GM18505 (cell line): ENCODE data around the gene ADGRG3.

Experiments used
- ATAC-seq: cut with Tn5 transposase; IDR thresholded peaks from one replicate; pipeline ENCODE4 v1.9.1; 2021; ENCODE audit not compliant: unreplicated experiment
- POLR2A ChIP-seq: IDR thresholded peaks from 4 replicates; pipeline ENCODE4 v1.6.1; 2011; ENCODE audit warnings: borderline replicate concordance; ENCODE audit not compliant: insufficient read depth, insufficient read length; ENCODE audit errors: extremely low read depth

ADGRG3 gene

GRCh38 chr16:57679767-57680482 lies 11.8 kb downstream of the ADGRG3 start:
- no peak for TF ChIP-seq POLR2A

GRCh38 chr16:57680842-57681375 lies 12.8 kb downstream of the ADGRG3 start:
- no peak for TF ChIP-seq POLR2A
- ATAC-seq, result no peak

More at GRCh38 chr16:57679767-57680482, 11.8 kb downstream of the ADGRG3 start:
- no peak for ATAC-seq

- TF ChIP-seq POLR2A, result no peak
- ATAC-seq, result no peak
Measured at GRCh38 chr16:57681950-57682728, 14.0 kb downstream of the ADGRG3 start.

- no peak for TF ChIP-seq POLR2A
- no peak for ATAC-seq
Measured at GRCh38 chr16:57682809-57683635, 14.9 kb downstream of the ADGRG3 start.

GRCh38 chr16:57683636-57684545 lies 15.8 kb downstream of the ADGRG3 start:
- TF ChIP-seq POLR2A, result no peak
- ATAC-seq, result no peak

- no peak for ATAC-seq
- TF ChIP-seq POLR2A, result no peak
Measured at GRCh38 chr16:57684626-57685358, 16.7 kb downstream of the ADGRG3 start.

- ATAC-seq, result no peak
- TF ChIP-seq POLR2A, result no peak
Measured at GRCh38 chr16:57685633-57686032, 17.5 kb downstream of the ADGRG3 start.

- TF ChIP-seq POLR2A, result no peak
- no peak for ATAC-seq
Measured at GRCh38 chr16:57686577-57686976, 18.5 kb downstream of the ADGRG3 start.

- no peak for TF ChIP-seq POLR2A
- ATAC-seq, result no peak
Measured at GRCh38 chr16:57687363-57687929, 19.3 kb downstream of the ADGRG3 start.

GRCh38 chr16:57688487-57688986 lies 20.4 kb downstream of the ADGRG3 start:
- ATAC-seq, result no peak
- no peak for TF ChIP-seq POLR2A
